Endothelial cell of umbilical vein (primary cell): ENCODE data around the gene RIT2. TPM values are rescaled to one million over a fixed set of nuclear protein-coding genes. Genes with fewer than 3 reads are reported as not detected.

Source experiments
- BruUV-seq: library from RNA; stranded (reverse); fragments of 400-500 nt; replicated peaks from 2 replicates; lab custom pipeline; 2021; lab: Mats Ljungman, UMichigan
- CTCF ChIA-PET: fragments of 300-600, 350-600 bp; sonication (Branson Sonifier 250); formaldehyde crosslinking; loops from one replicate; lab custom pipeline; 2021; ENCODE audit warnings: antibody characterized with exemption, inconsistent platforms; lab: Charles Lee
- POLR2A ChIA-PET: fragments of 300-600, 350-600 bp; sonication (Branson Sonifier 250); formaldehyde crosslinking; loops from one replicate; lab custom pipeline; 2021; ENCODE audit warnings: antibody characterized with exemption, inconsistent platforms; lab: Charles Lee
- DNase-seq: peaks from one replicate; pipeline ENCODE4 v3.0.0-alpha.2; 2011; ENCODE audit warnings: low read depth, low spot score
- FAIRE-seq: peaks from 2 replicates; lab custom pipeline; 2011; peaks lifted over from hg19 to GRCh38; lab: Jason Lieb, UNC
- H2AFZ ChIP-seq: 2 replicates; pipeline ENCODE4 v1.6.0; 2012; ENCODE audit warnings: low read depth, low read length, control low read depth, inconsistent platforms
- H3K27ac ChIP-seq: 2 replicates; pipeline ENCODE4 v1.5.1; 2011; ENCODE audit warnings: low read depth, mild to moderate bottlenecking, control low read depth, low read length, moderate library complexity; ENCODE audit not compliant: insufficient read depth
- H3K27me3 ChIP-seq, 2 experiments: 2 replicates each; pipeline versions ENCODE4 v1.6.0 to v1.6.1; 2011; ENCODE audit warnings: low read length in 2 of 2, mixed read lengths in 1 of 2; ENCODE audit not compliant: control insufficient read depth in 2 of 2, insufficient read depth in 2 of 2
- H3K36me3 ChIP-seq, 2 experiments: 2 replicates in 1 of 2; 3 replicates in 1 of 2; pipeline ENCODE4 v1.5.1; 2011; ENCODE audit warnings: low read length in 2 of 2, mild to moderate bottlenecking in 1 of 2, moderate library complexity in 1 of 2; ENCODE audit not compliant: control insufficient read depth in 2 of 2, insufficient read depth in 2 of 2; ENCODE audit errors: extremely low read depth in 1 of 2
- H3K4me1 ChIP-seq: 3 replicates; pipeline ENCODE4 v1.5.1; 2011; ENCODE audit warnings: mild to moderate bottlenecking, low read length; ENCODE audit not compliant: control insufficient read depth, insufficient read depth; ENCODE audit errors: extremely low read depth
- H3K4me2 ChIP-seq: 2 replicates; pipeline ENCODE4 v1.6.1; 2011; ENCODE audit warnings: low read length, control low read depth, mixed read lengths; ENCODE audit not compliant: insufficient read depth
- H3K4me3 ChIP-seq, 3 experiments: fragments of 200-600 bp in 1 of 3; sonication (generic), shearing (Covaris generic) in 1 of 3; replicated peaks in 1 of 3; 2 replicates each; pipeline ENCODE4 v1.5.1; 2011 to 2016; ENCODE audit warnings: control low read depth in 3 of 3, low read length in 3 of 3, mild to moderate bottlenecking in 2 of 3, inconsistent platforms in 1 of 3, low read depth in 1 of 3, moderate library complexity in 1 of 3; ENCODE audit not compliant: insufficient read depth in 1 of 3
- H3K79me2 ChIP-seq: 2 replicates; pipeline ENCODE4 v1.6.0; 2012; ENCODE audit warnings: low read length, inconsistent platforms; ENCODE audit not compliant: control insufficient read depth, insufficient read depth
- H3K9ac ChIP-seq: replicated peaks from 2 replicates; pipeline ENCODE3; 2011; ENCODE audit warnings: low read length, control low read depth; ENCODE audit not compliant: insufficient read depth; ENCODE audit errors: extremely low read depth
- H3K9me1 ChIP-seq: replicated peaks from 3 replicates; pipeline ENCODE4 v1.6.0; 2011; ENCODE audit warnings: mild to moderate bottlenecking, low read length; ENCODE audit not compliant: control insufficient read depth, insufficient read depth; ENCODE audit errors: extremely low read depth
- H3K9me3 ChIP-seq: replicated peaks from 2 replicates; pipeline ENCODE4 v1.5.1; 2012; ENCODE audit warnings: low read length, inconsistent platforms; ENCODE audit not compliant: control insufficient read depth, insufficient read depth
- H4K20me1 ChIP-seq: replicated peaks from 2 replicates; pipeline ENCODE3; 2011; ENCODE audit warnings: mild to moderate bottlenecking, low read length; ENCODE audit not compliant: control insufficient read depth, insufficient read depth; ENCODE audit errors: extremely low read depth
- EZH2 ChIP-seq: IDR thresholded peaks from 2 replicates; pipeline ENCODE4 v1.6.1; 2012; ENCODE audit warnings: borderline replicate concordance, low read depth, mild to moderate bottlenecking, moderate library complexity, low read length, inconsistent platforms; ENCODE audit not compliant: severe bottlenecking
- FOS ChIP-seq: IDR thresholded peaks from 2 replicates; pipeline ENCODE4 v1.6.1; 2011; ENCODE audit warnings: mild to moderate bottlenecking, low read length, moderate library complexity, borderline replicate concordance; ENCODE audit not compliant: insufficient read depth
- GATA2 ChIP-seq: IDR thresholded peaks from 2 replicates; pipeline ENCODE4 v1.7.0; 2011; ENCODE audit warnings: low read depth, mild to moderate bottlenecking, moderate library complexity, mixed read lengths, low read length; ENCODE audit not compliant: insufficient read length, insufficient read depth
- JUN ChIP-seq: IDR thresholded peaks from 2 replicates; pipeline ENCODE4 v1.6.1; 2011; ENCODE audit warnings: borderline replicate concordance, low read depth; ENCODE audit not compliant: insufficient read length, insufficient read depth
- MYC ChIP-seq: IDR thresholded peaks from one replicate; pipeline ENCODE4 v1.6.1; 2011; ENCODE audit warnings: mild to moderate bottlenecking, low read depth, low read length
- POLR2A ChIP-seq: IDR thresholded peaks from 2 replicates; pipeline ENCODE4 v1.6.1; 2012; ENCODE audit warnings: low read depth, mild to moderate bottlenecking, control low read depth, low read length
- POLR2AphosphoS5 ChIP-seq: IDR thresholded peaks from 2 replicates; pipeline ENCODE4 v1.6.1; 2012; ENCODE audit warnings: low read depth, mild to moderate bottlenecking, control low read depth, low read length, moderate library complexity; ENCODE audit not compliant: insufficient read depth
- dilution Hi-C: fragments of 300-500 bp; cut with MboI; formaldehyde crosslinking; loops from one replicate; pipeline ENCODE4 v1.15.0; 2019; ENCODE audit warnings: low sequenced_read_pairs; ENCODE audit not compliant: extremely low pct_ligation_motif_present
- intact Hi-C: fragments of 100-400 bp; cut with micrococcal nuclease; formaldehyde crosslinking; loops from one replicate; pipeline ENCODE4 v1.10.0; 2022
- polyA plus RNA-seq, 4 experiments: library from polyadenylated mRNA; depleted of rRNA in 3 of 4; stranded (reverse) in 3 of 4; unstranded in 1 of 4; fragments of >200 nt; gene quantifications; 2 replicates each; pipeline versions ENCODE4 v1.2.1 to v1.2.3, GENCODE V29; 2011 to 2012; ENCODE audit warnings: missing spikeins in 1 of 4
- total RNA-seq: library from RNA; stranded (reverse); gene quantifications from 2 replicates; pipeline ENCODE4 v1.2.3, GENCODE V29; 2021
- TF ChIP-seq, protein P1 (sequence below): IDR thresholded peaks from 2 replicates; pipeline ENCODE4 v1.6.1; 2011; ENCODE audit not compliant: insufficient read depth, insufficient read length
- TF ChIP-seq, protein P2 (sequence below), 2 donors: IDR thresholded peaks; 1 replicate in 1 of 2; 2 replicates in 1 of 2; pipeline ENCODE4 v1.5.1; 2011; ENCODE audit warnings: low read length in 2 of 2, mild to moderate bottlenecking in 2 of 2, moderate library complexity in 2 of 2, control low read depth in 1 of 2, inconsistent platforms in 1 of 2, low read depth in 1 of 2; ENCODE audit not compliant: insufficient read depth in 1 of 2; ENCODE audit errors: extremely low read depth in 1 of 2

Gene RIT2
- total and polyA plus RNA-seq, 2 donors (not counting 3 experiments of a cell fraction or from before 2014, with no cell fraction given): not detected

DNA sequence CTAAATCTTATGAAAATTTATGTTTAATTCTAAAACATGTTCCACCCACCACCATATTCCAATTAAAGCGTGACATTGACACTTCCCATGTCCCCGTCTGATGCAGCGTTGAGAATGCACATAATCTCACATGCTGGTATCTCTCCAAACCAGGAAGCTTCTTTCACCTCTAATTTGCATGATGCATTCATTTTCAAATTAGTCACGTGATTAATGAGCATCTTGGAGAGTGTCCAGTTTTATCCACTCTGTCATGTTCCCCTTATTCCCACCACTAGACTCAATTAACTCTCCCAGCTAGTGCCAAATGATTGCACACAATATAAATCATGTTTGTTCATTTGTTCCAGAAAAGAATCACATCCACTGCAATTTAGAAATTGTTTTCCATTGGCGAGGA is 105.8 kb downstream of the RIT2 start:
- dilution Hi-C loops (no loop called here), intact Hi-C loops (no loop called here)
- CTCF ChIA-PET: no interaction called here
- TF ChIP-seq FOS (no peak), MYC (no peak), EZH2 (no peak), POLR2AphosphoS5 (no peak), POLR2A (no peak), GATA2 (no peak), JUN (no peak)
- TF ChIP-seq, protein P1, sequence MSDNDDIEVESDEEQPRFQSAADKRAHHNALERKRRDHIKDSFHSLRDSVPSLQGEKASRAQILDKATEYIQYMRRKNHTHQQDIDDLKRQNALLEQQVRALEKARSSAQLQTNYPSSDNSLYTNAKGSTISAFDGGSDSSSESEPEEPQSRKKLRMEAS: no peak
- TF ChIP-seq, protein P2, sequence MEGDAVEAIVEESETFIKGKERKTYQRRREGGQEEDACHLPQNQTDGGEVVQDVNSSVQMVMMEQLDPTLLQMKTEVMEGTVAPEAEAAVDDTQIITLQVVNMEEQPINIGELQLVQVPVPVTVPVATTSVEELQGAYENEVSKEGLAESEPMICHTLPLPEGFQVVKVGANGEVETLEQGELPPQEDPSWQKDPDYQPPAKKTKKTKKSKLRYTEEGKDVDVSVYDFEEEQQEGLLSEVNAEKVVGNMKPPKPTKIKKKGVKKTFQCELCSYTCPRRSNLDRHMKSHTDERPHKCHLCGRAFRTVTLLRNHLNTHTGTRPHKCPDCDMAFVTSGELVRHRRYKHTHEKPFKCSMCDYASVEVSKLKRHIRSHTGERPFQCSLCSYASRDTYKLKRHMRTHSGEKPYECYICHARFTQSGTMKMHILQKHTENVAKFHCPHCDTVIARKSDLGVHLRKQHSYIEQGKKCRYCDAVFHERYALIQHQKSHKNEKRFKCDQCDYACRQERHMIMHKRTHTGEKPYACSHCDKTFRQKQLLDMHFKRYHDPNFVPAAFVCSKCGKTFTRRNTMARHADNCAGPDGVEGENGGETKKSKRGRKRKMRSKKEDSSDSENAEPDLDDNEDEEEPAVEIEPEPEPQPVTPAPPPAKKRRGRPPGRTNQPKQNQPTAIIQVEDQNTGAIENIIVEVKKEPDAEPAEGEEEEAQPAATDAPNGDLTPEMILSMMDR (IDR thresholded peaks at IDR 0.05; ENCODE audit: extremely low read depth in 1 of 2, insufficient read depth in 1 of 2, low read depth in 1 of 2, low read length in 2 of 2): no peak
- H3K4me2 ChIP-seq: no peak overlapping the region
- H3K4me1 ChIP-seq: no peaks in the 10 kb centered on the region
- H3K9ac ChIP-seq: no peak overlapping the region
- no peaks in the 10 kb centered on the region for H3K27me3 ChIP-seq
- DNase-seq: no peak
- H3K9me3 ChIP-seq: no peaks in the 10 kb centered on the region
- no peaks in the 10 kb centered on the region for H3K9me1 ChIP-seq
- no peak overlapping the region for H2AFZ ChIP-seq
- POLR2A ChIA-PET: no interaction called here
- H3K36me3 ChIP-seq: no peaks in the 10 kb centered on the region
- no peak for FAIRE-seq
- BruUV-seq: no TSS peak
- H3K4me3 ChIP-seq: no peak overlapping the region
- H4K20me1 ChIP-seq: no peaks in the 10 kb centered on the region
- H3K27ac ChIP-seq: no peak overlapping the region
- no peaks in the 10 kb centered on the region for H3K79me2 ChIP-seq
